Spinal cord (tissue), 10 donors: ENCODE measurements around the gene CSMD2. TPM values are rescaled to one million over a fixed set of nuclear protein-coding genes. Genes with fewer than 3 reads are reported as not detected.

Experiments
- DNase-seq, 6 donors: peaks; one replicate each; pipeline versions ENCODE4 v3.0.0 to v3.0.0-alpha.2; 2013 to 2015; ENCODE audit warnings: low spot score in 6 of 6, low read depth in 4 of 6
- H3K27ac ChIP-seq: one replicate; pipeline ENCODE4 v1.5.1; 2013; ENCODE audit warnings: low read depth, low read length, control low read depth
- H3K27me3 ChIP-seq: one replicate; pipeline ENCODE4 v1.6.1; 2013; ENCODE audit warnings: low read length; ENCODE audit not compliant: control insufficient read depth, insufficient read depth
- H3K36me3 ChIP-seq: one replicate; pipeline ENCODE4 v1.6.1; 2013; ENCODE audit warnings: low read length; ENCODE audit not compliant: control insufficient read depth, insufficient read depth
- H3K4me1 ChIP-seq: one replicate; pipeline ENCODE4 v1.6.1; 2013; ENCODE audit warnings: low read length; ENCODE audit not compliant: control insufficient read depth, insufficient read depth
- H3K4me3 ChIP-seq: one replicate; pipeline ENCODE4 v1.5.1; 2013; ENCODE audit warnings: low read depth, low read length, control low read depth
- H3K9me3 ChIP-seq: one replicate; pipeline ENCODE4 v1.6.1; 2013; ENCODE audit warnings: low read length; ENCODE audit not compliant: control insufficient read depth, insufficient read depth
- WGBS: methylation state at CpG from one replicate; pipeline ENCODE4 v1.1.5; 2013; ENCODE audit warnings: missing lambda C conversion rate; ENCODE audit not compliant: insufficient coverage; 5-methylcytosine and 5-hydroxymethylcytosine counted together
- polyA plus RNA-seq, 2 donors: library from polyadenylated mRNA; unstranded; fragments of 120-200 nt; gene quantifications; one replicate each; pipeline ENCODE4 v1.2.1, GENCODE V29; 2013; ENCODE audit not compliant: insufficient read length in 2 of 2
- total RNA-seq, 2 donors: library from RNA; depleted of rRNA in 1 of 2; stranded (reverse); fragments of 120-200 nt in 1 of 2; fragments of >200 nt in 1 of 2; gene quantifications; one replicate each; pipeline versions ENCODE4 v1.2.3 to v1.2.4, GENCODE V29; 2013 to 2014
- donor health status: healthy.

The CSMD2 gene
- total and polyA plus RNA-seq, 4 donors, result 16.0 to 26.4 (median 22.2) TPM

DNA sequence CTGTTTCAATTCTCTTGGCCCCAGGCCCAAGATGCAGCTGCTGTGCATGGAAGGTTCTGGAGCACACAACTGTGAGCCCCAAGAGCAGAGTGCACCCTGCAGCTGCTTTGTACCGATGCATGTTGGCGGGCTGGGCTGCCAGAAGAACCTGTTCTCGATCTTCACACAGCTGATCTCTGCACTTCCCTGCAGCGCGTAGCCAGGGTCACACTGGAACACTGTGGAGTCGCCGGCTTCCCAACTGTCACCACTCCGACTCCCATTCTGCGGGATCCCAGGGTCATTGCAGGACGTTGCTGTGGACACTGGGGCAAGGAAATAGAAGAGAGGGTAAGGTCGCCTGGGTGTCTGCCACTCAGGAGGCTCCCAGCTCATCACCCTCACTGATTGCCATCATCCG, 507.2 kb downstream of the CSMD2 start:
- no peak for DNase-seq

DNA sequence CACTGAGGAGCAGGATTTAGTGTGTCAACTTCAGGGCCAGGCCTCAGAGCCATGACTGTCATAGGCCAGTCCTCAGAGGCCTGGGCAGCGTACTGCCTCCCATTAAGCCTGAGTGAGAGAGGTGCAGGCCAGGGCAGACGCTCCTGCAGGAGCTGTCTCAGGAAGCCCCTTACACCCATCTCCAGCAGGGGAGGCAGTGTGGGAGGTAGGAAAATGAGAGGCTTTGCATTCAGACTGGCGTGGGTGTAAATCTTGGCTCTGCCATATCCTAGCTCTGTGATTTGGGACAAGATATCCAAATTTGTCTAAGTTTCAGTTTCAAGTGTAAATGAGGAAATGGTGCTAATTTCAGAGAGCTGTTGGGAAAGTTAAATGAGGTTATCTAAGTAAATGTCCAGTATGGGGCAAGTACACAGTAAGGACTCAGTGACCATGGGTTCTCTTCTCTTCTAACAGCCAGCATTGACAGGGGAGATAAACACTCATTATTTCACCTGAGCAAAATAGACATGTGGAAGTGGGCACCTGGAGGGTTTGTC, 508.5 kb downstream of the CSMD2 start:
- DNase-seq, result no peak
- Histone ChIP-seq H3K4me1 (no peaks in the 10 kb centered on the region), H3K9me3 (no peaks in the 10 kb centered on the region), H3K4me3 (no peak overlapping the region), H3K27me3 (no peaks in the 10 kb centered on the region), H3K27ac (no peak overlapping the region), H3K36me3 (peaks cover 53% of the 10 kb centered on the region)
- WGBS, result 90% methylated on average over 2 of the region's 3 CpGs

More for the DNA sequence above, 507.2 kb downstream of the CSMD2 start:
- no peaks in the 10 kb centered on the region for H3K4me1 ChIP-seq
- no peak overlapping the region for H3K4me3 ChIP-seq
- H3K27ac ChIP-seq, result no peak overlapping the region
- 84% methylated on average over 8 of the region's 12 CpGs for WGBS
- H3K27me3 ChIP-seq, result no peaks in the 10 kb centered on the region
- peaks cover 47% of the 10 kb centered on the region for H3K36me3 ChIP-seq
- no peaks in the 10 kb centered on the region for H3K9me3 ChIP-seq

DNA sequence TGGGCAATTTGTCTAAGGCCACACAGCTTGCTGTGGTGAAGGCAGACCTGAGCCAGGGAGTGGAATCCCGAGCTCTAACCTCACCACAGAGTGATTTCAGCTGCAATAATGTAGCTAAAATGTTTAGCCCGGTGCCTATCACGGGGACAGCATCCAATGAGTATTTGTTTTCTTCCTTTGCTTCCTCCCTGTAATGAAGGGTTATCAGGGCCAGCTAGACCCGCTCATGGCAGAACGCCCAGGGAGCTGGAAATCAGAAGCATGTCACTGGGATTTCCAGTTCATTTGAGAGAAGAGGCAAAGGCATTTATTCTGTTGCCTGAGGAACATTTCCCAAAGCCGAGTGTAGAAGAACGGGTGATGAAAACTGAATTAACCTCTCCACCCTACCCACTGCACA, 509.5 kb downstream of the CSMD2 start:
- no peak overlapping the region for H3K27ac ChIP-seq
- peaks cover 63% of the 10 kb centered on the region for H3K36me3 ChIP-seq
- H3K4me1 ChIP-seq, result no peaks in the 10 kb centered on the region
- 63% methylated on average over 3 of the region's 7 CpGs for WGBS
- no peaks in the 10 kb centered on the region for H3K27me3 ChIP-seq
- H3K4me3 ChIP-seq, result no peak overlapping the region
- no peaks in the 10 kb centered on the region for H3K9me3 ChIP-seq
- peak in 1 of 6 donors; percentile 65 for DNase-seq

DNA sequence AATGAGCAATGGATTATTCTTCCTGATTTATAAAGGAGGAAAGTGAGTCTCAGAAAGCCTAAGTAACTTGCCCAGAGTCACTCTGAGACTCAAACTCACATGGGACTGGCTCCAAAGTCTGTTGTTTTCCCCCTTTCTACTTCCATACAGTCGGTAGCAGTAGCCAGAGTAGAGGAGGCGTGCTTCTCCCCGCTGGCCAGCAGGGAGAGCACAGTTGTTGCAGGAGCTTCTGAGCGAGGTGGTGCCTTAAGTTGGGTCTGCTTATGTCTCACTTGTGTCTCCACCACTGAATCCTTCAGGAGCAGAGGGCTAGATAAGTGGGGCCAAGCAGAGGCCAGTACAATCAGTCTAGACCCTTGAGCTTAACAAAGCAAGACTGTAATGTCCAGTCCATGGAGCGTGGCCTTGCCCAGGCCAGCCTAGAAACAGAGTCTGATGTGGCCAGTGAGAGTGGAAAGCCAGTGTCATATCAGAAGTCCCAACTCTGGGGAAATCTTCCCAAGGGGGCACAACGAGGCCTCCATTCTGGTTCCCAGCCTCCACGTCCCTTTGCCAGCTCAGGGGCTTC, 510.7 kb downstream of the CSMD2 start:
- H3K4me3 ChIP-seq, result no peak overlapping the region
- DNase-seq, result peak in 2 of 6 donors; percentile 25 to 58
- H3K27ac ChIP-seq, result no peak overlapping the region
- no peaks in the 10 kb centered on the region for H3K27me3 ChIP-seq
- H3K4me1 ChIP-seq, result no peaks in the 10 kb centered on the region
- H3K9me3 ChIP-seq, result no peaks in the 10 kb centered on the region
- peaks cover 67% of the 10 kb centered on the region for H3K36me3 ChIP-seq
- 62% methylated on average over 6 of the region's 7 CpGs for WGBS

DNA sequence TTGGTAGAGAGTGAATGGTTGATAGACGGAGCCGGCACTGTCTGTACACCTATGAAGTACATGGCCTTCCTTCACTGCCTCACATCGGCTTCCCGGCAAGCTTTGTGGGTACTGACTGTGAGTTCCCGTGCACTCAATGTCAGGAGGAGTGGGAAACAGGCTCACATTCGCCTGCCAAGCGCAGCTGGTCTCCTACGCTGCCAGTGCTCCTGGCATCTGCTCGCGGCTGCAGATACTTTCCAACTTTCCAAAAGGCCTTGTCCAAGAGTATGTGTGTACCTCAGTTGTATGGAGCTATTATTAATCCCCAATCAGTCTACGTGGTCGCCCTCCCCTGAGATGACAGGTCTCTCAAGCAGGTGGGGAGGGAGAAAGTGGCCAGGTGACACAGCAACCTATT, 511.8 kb downstream of the CSMD2 start:
- Histone ChIP-seq H3K27ac (no peak overlapping the region), H3K4me3 (no peak overlapping the region), H3K27me3 (no peaks in the 10 kb centered on the region), H3K4me1 (no peaks in the 10 kb centered on the region), H3K36me3 (peaks cover 63% of the 10 kb centered on the region), H3K9me3 (no peaks in the 10 kb centered on the region)
- DNase-seq, result no peak
- 88% methylated on average over 5 of the region's 12 CpGs for WGBS

DNA sequence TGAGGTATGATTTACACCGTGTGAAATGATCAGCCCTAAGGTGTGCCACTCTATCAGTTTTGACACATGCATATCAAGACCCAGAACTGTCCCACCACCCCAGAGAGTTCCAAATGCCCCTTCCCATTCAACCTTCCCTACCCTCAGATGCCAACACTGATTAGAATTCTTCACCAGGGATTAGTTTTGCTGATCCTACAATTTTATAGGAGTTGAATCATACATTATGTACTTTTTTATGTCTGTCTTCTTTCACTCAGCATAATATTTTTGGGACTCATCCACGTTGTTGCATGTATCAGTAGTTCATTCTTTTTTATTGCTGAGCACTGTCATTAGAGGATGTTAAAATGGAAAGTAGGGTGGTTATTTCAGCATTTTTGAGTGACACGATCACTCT, 514.3 kb downstream of the CSMD2 start:
- H3K36me3 ChIP-seq, result peaks cover 56% of the 10 kb centered on the region

DNA sequence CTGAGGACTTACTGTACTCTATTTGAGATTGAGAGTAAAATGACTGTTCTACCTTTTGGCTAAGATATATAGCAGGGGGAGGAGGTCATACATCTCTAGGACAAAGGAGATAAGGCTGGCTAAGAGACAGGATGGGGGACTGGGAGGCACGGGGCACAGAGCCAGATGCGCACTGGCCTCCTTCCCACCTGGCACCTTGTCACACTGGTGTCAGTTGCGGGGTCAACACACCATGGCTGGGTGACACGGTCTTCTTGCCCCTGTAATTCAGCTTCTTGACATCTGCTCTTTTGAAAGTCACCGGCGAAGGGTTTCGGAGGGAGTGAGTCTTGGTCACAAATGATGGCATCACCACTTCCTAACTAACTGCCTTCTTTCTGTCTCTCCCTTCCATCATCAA, 515.3 kb downstream of the CSMD2 start:
- Histone ChIP-seq H3K36me3 (peaks cover 53% of the 10 kb centered on the region), H3K9me3 (no peaks in the 10 kb centered on the region), H3K4me3 (no peak overlapping the region), H3K27ac (no peak overlapping the region), H3K4me1 (no peaks in the 10 kb centered on the region), H3K27me3 (no peaks in the 10 kb centered on the region)
- DNase-seq, result no peak
- WGBS, result 89% methylated on average over 7 of the region's 7 CpGs

More for the DNA sequence above, 514.3 kb downstream of the CSMD2 start:
- DNase-seq, result no peak
- no peaks in the 10 kb centered on the region for H3K4me1 ChIP-seq
- WGBS, result 94% methylated on average over 1 of the region's 3 CpGs
- H3K27ac ChIP-seq, result no peak overlapping the region
- H3K27me3 ChIP-seq, result no peaks in the 10 kb centered on the region
- no peak overlapping the region for H3K4me3 ChIP-seq
- H3K9me3 ChIP-seq, result no peaks in the 10 kb centered on the region

DNA sequence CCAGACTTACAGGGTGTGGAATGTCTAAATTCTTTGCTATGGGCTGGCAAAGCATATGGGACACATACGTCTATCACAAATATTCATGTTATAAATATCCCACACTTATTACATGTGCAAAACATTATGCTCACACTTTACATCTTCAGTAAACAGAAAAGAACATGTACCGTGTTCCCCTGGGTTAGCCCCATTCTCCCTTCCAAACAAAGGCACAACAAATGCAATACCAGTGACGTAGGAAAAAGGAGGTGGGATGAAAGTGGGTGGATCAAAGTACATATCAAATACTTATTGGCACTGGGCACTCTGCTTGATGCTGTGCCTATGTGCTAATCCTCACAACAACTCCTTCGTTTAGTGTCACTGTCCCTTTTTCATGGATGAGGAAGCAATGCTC, 521.8 kb downstream of the CSMD2 start:
- no peak for DNase-seq
- no peak overlapping the region for H3K4me3 ChIP-seq
- no CpG with 5 or more reads among the region's 4 CpGs for WGBS
- no peaks in the 10 kb centered on the region for H3K4me1 ChIP-seq
- no peak overlapping the region for H3K27ac ChIP-seq
- no peaks in the 10 kb centered on the region for H3K9me3 ChIP-seq
- H3K36me3 ChIP-seq, result peaks cover 19% of the 10 kb centered on the region
- no peaks in the 10 kb centered on the region for H3K27me3 ChIP-seq

DNA sequence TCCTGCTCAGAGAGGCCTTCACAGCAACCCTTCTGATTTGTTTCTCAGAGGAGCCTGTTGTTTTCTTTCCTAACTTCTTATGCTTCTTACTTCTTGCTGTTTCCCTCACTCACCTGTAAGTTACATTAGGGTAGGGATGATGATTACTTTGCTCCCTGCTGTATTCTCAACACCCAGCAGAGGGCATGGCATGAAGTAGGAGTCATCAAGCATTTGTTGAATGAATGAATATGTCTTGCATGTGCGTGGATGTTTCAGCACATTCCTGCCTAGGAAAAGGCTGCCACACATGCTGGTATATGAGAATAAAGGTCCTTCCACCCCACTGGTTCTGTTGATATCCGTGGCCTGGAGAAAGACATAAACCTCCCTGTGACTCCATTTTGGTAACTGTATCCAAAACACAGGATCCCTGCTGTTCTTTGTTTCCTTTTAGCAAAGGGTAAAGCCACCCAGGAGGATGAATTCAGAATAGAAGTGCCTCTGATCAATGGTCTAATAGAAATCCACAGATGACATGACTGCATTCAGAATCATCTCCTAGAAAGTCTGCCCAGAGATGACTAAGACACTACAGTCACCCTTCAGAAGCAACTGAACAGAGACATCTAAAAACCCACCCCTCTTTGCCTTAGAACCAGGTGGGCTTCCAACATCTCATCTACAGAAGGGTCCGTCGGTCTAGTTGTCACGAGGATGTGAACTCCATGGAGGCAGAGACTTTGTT, 523.8 kb downstream of the CSMD2 start:
- WGBS, result no CpG with 5 or more reads among the region's 5 CpGs
- Histone ChIP-seq H3K4me3 (no peak overlapping the region), H3K36me3 (peaks cover 21% of the 10 kb centered on the region), H3K4me1 (no peaks in the 10 kb centered on the region), H3K9me3 (no peaks in the 10 kb centered on the region), H3K27ac (no peak overlapping the region), H3K27me3 (no peaks in the 10 kb centered on the region)
- DNase-seq, result peak in 2 of 6 donors; percentile 51 to 79
